HG03135 (cell line): Measurements from ENCODE around the gene KREMEN1.

Experiments used
- ATAC-seq: cut with Tn5 transposase; IDR thresholded peaks from one replicate; pipeline ENCODE4 v1.9.1; 2021; ENCODE audit warnings: mild to moderate bottlenecking, moderate library complexity; ENCODE audit not compliant: unreplicated experiment

Gene KREMEN1

GRCh38 chr22:29048822-29049654 lies 23.8 kb upstream of the KREMEN1 start:
- ATAC-seq: no peak

- ATAC-seq: no peak
Measured at GRCh38 chr22:29049655-29050263, 23.1 kb upstream of the KREMEN1 start.

- no peak for ATAC-seq
Measured at GRCh38 chr22:29050457-29050856, 22.4 kb upstream of the KREMEN1 start.

GRCh38 chr22:29053048-29053702 lies 19.7 kb upstream of the KREMEN1 start:
- ATAC-seq: no peak

- ATAC-seq: no peak
Measured at GRCh38 chr22:29054251-29054767, 18.5 kb upstream of the KREMEN1 start.

- ATAC-seq: no peak
Measured at GRCh38 chr22:29055192-29055830, 17.5 kb upstream of the KREMEN1 start.

GRCh38 chr22:29056472-29056871 lies 16.4 kb upstream of the KREMEN1 start:
- ATAC-seq: no peak

- no peak for ATAC-seq
Measured at GRCh38 chr22:29060251-29060869, 12.5 kb upstream of the KREMEN1 start.

- ATAC-seq: no peak
Measured at GRCh38 chr22:29060931-29061330, 11.9 kb upstream of the KREMEN1 start.

GRCh38 chr22:29061773-29062172 lies 11.1 kb upstream of the KREMEN1 start, which contains the start of gene C22orf31:
Gene C22orf31, minus strand, starts transcription at chr22:29061831. Its CDS starts 39 bp downstream, at chr22:29061792.
- ATAC-seq: no peak

- no peak for ATAC-seq
Measured at GRCh38 chr22:29062286-29062821, 10.5 kb upstream of the KREMEN1 start.

GRCh38 chr22:29065468-29066190 lies 7.2 kb upstream of the KREMEN1 start:
- ATAC-seq: no peak

- ATAC-seq: no peak
Measured at GRCh38 chr22:29069463-29069862, 3.4 kb upstream of the KREMEN1 start.

GRCh38 chr22:29070490-29070889 lies 2.3 kb upstream of the KREMEN1 start:
- ATAC-seq: no peak

GRCh38 chr22:29071261-29072045 lies 1.4 kb upstream of the KREMEN1 start:
- no peak for ATAC-seq

- ATAC-seq: peak; percentile 72
Measured at GRCh38 chr22:29072193-29072978, 449 bp upstream of the KREMEN1 start.

GRCh38 chr22:29073618-29074275 lies 912 bp downstream of the KREMEN1 start:
- ATAC-seq: no peak
